Immature natural killer cell (primary cell): ENCODE results near the gene BOD1L1. TPM values are rescaled to one million over a fixed set of nuclear protein-coding genes. Genes with fewer than 3 reads are reported as not detected.

Source experiments
- DNase-seq, 3 donors: peaks; one replicate each; pipeline ENCODE4 v3.0.0; 2022; ENCODE audit warnings: mixed read lengths in 1 of 3
- H3K27ac Mint-ChIP-seq, 6 donors: one replicate each; pipeline ENCODE4 v1.8.0; 2020; ENCODE audit warnings: mixed read lengths in 6 of 6, mild to moderate bottlenecking in 5 of 6, inconsistent platforms in 4 of 6, moderate library complexity in 3 of 6
- H3K27me3 Mint-ChIP-seq, 3 donors: one replicate each; pipeline ENCODE4 v1.8.0; 2020 to 2021; ENCODE audit warnings: low read depth in 3 of 3, mild to moderate bottlenecking in 3 of 3, mixed read lengths in 3 of 3, moderate library complexity in 3 of 3, inconsistent platforms in 1 of 3
- H3K36me3 Mint-ChIP-seq, 3 donors: one replicate each; pipeline ENCODE4 v1.8.0; 2020; ENCODE audit warnings: mixed read lengths in 3 of 3, inconsistent platforms in 2 of 3, mild to moderate bottlenecking in 2 of 3
- H3K4me1 Mint-ChIP-seq, 2 donors: one replicate each; pipeline ENCODE4 v1.8.0; 2020; ENCODE audit warnings: inconsistent platforms in 2 of 2, mild to moderate bottlenecking in 2 of 2, mixed read lengths in 2 of 2, moderate library complexity in 1 of 2
- H3K4me3 Mint-ChIP-seq, 5 donors: one replicate each; pipeline ENCODE4 v1.8.0; 2020; ENCODE audit warnings: mild to moderate bottlenecking in 5 of 5, mixed read lengths in 5 of 5, inconsistent platforms in 3 of 5, moderate library complexity in 3 of 5
- H3K9me3 Mint-ChIP-seq, 6 donors: one replicate each; pipeline ENCODE4 v1.8.0; 2020; ENCODE audit warnings: mild to moderate bottlenecking in 6 of 6, mixed read lengths in 6 of 6, inconsistent platforms in 4 of 6, moderate library complexity in 3 of 6
- polyA plus RNA-seq, 3 donors: library from polyadenylated mRNA; unstranded; fragments of 300-500 nt; fragmentation: Illumina TruSeq; gene quantifications; one replicate each; pipeline ENCODE4 v1.2.3, GENCODE V29; 2021

The BOD1L1 gene
- polyA plus RNA-seq, result 1 to 10 TPM in 2 of 3 donors, under 1 TPM in 1; 0.63 to 6.3 (median 1.9) TPM

GRCh38 chr4:13627606-13628311, at the start of gene BOD1L1:
TSS of gene BOD1L1 (minus strand) at chr4:13627725. CDS start at chr4:13627587, 138 bp downstream.
- Mint-ChIP-seq H3K4me1 (peaks cover 50 to 56% of the 10 kb centered on the region in 2 donors), H3K27ac (peak within 1 kb of the TSS; percentile 94 to 99 (median 96)), H3K36me3 (peaks cover 0 to 3% (median 3%) of the 10 kb centered on the region in 3 donors), H3K9me3 (no peaks in the 10 kb centered on the region), H3K4me3 (peak within 1 kb of the TSS; percentile 95 to 99 (median 97)), H3K27me3 (peaks cover 6 to 14% (median 14%) of the 10 kb centered on the region in 3 donors)
- peak; percentile 84 to 86 (median 84) for DNase-seq

GRCh38 chr4:13674971-13675370, 47.4 kb upstream of the BOD1L1 start:
- peaks cover 13 to 40% (median 17%) of the 10 kb centered on the region in 6 donors for H3K9me3 Mint-ChIP-seq
- peaks cover 0 to 15% (median 0%) of the 10 kb centered on the region in 3 donors for H3K36me3 Mint-ChIP-seq
- DNase-seq, result no peak
- H3K4me1 Mint-ChIP-seq, result peaks cover 0 to 6% of the 10 kb centered on the region in 2 donors
- no peaks in the 10 kb centered on the region for H3K27me3 Mint-ChIP-seq
- H3K4me3 Mint-ChIP-seq, result no peak overlapping the region
- no peak overlapping the region for H3K27ac Mint-ChIP-seq

GRCh38 chr4:13673167-13673566, 45.6 kb upstream of the BOD1L1 start:
- peaks cover 0 to 4% of the 10 kb centered on the region in 2 donors for H3K4me1 Mint-ChIP-seq
- no peak overlapping the region for H3K27ac Mint-ChIP-seq
- no peaks in the 10 kb centered on the region for H3K27me3 Mint-ChIP-seq
- no peak overlapping the region for H3K4me3 Mint-ChIP-seq
- H3K36me3 Mint-ChIP-seq, result peaks cover 0 to 11% (median 0%) of the 10 kb centered on the region in 3 donors
- H3K9me3 Mint-ChIP-seq, result peaks cover 4 to 22% (median 10%) of the 10 kb centered on the region in 6 donors
- DNase-seq, result no peak

- no peak for DNase-seq
- H3K4me3 Mint-ChIP-seq, result no peak overlapping the region
These were observed 43.1 kb upstream of the BOD1L1 start for GRCh38 chr4:13670456-13671160.

GRCh38 chr4:13665701-13666660, 38.5 kb upstream of the BOD1L1 start:
- Mint-ChIP-seq H3K9me3 (peaks cover 0 to 8% (median 0%) of the 10 kb centered on the region in 6 donors), H3K27me3 (peaks cover 0 to 4% (median 0%) of the 10 kb centered on the region in 3 donors), H3K4me3 (no peak overlapping the region), H3K4me1 (no peaks in the 10 kb centered on the region), H3K36me3 (no peaks in the 10 kb centered on the region), H3K27ac (no peak overlapping the region)
- no peak for DNase-seq

More at GRCh38 chr4:13670456-13671160, 43.1 kb upstream of the BOD1L1 start:
- Mint-ChIP-seq H3K4me1 (no peaks in the 10 kb centered on the region), H3K9me3 (peaks cover 0 to 3% (median 0%) of the 10 kb centered on the region in 6 donors), H3K27ac (no peak overlapping the region), H3K36me3 (no peaks in the 10 kb centered on the region), H3K27me3 (peaks cover 0 to 4% (median 0%) of the 10 kb centered on the region in 3 donors)

- H3K4me3 Mint-ChIP-seq, result no peak overlapping the region
- H3K9me3 Mint-ChIP-seq, result peaks cover 0 to 1% (median 0%) of the 10 kb centered on the region in 6 donors
- no peak overlapping the region for H3K27ac Mint-ChIP-seq
- no peaks in the 10 kb centered on the region for H3K36me3 Mint-ChIP-seq
- no peak for DNase-seq
- peaks cover 6 to 27% of the 10 kb centered on the region in 2 donors for H3K4me1 Mint-ChIP-seq
- peaks cover 0 to 5% (median 3%) of the 10 kb centered on the region in 3 donors for H3K27me3 Mint-ChIP-seq
These were observed 32.0 kb upstream of the BOD1L1 start for GRCh38 chr4:13659341-13660070.

GRCh38 chr4:13656569-13657405, 29.3 kb upstream of the BOD1L1 start:
- H3K4me3 Mint-ChIP-seq, result peak overlapping the region; percentile 64 to 78 (median 72)
- no peaks in the 10 kb centered on the region for H3K36me3 Mint-ChIP-seq
- DNase-seq, result peak; percentile 45 to 60 (median 52)
- H3K9me3 Mint-ChIP-seq, result peaks cover 0 to under 1% (median 0%) of the 10 kb centered on the region in 6 donors
- H3K4me1 Mint-ChIP-seq, result peaks cover 9 to 35% of the 10 kb centered on the region in 2 donors
- H3K27me3 Mint-ChIP-seq, result peaks cover 0 to 9% (median 5%) of the 10 kb centered on the region in 3 donors
- peak overlapping the region in 1 of 6 donors; percentile 78 for H3K27ac Mint-ChIP-seq

GRCh38 chr4:13654162-13654797, 26.8 kb upstream of the BOD1L1 start:
- Mint-ChIP-seq H3K9me3 (no peaks in the 10 kb centered on the region), H3K27ac (peak overlapping the region in 3 of 6 donors; percentile 41 to 49 (median 47)), H3K27me3 (peaks cover 0 to 13% (median 5%) of the 10 kb centered on the region in 3 donors), H3K36me3 (no peaks in the 10 kb centered on the region), H3K4me1 (peaks cover 9 to 35% of the 10 kb centered on the region in 2 donors), H3K4me3 (peak overlapping the region; percentile 86 to 92 (median 90))
- DNase-seq, result peak; percentile 62 to 74 (median 71)

GRCh38 chr4:13653766-13654161, 26.2 kb upstream of the BOD1L1 start:
- Mint-ChIP-seq H3K27ac (no peak overlapping the region), H3K27me3 (peaks cover 0 to 13% (median 5%) of the 10 kb centered on the region in 3 donors), H3K36me3 (no peaks in the 10 kb centered on the region), H3K4me3 (peak overlapping the region in 4 of 5 donors; percentile 86 to 92 (median 90)), H3K4me1 (peaks cover 9 to 35% of the 10 kb centered on the region in 2 donors), H3K9me3 (no peaks in the 10 kb centered on the region)
- no peak for DNase-seq

GRCh38 chr4:13647031-13647430, 19.5 kb upstream of the BOD1L1 start:
- Mint-ChIP-seq H3K4me3 (peak overlapping the region in 4 of 5 donors; percentile 28 to 56 (median 48)), H3K4me1 (peaks cover 8 to 10% of the 10 kb centered on the region in 2 donors), H3K9me3 (peaks cover 0 to 3% (median 0%) of the 10 kb centered on the region in 6 donors), H3K27me3 (peaks cover 0 to 6% (median 3%) of the 10 kb centered on the region in 3 donors), H3K36me3 (no peaks in the 10 kb centered on the region), H3K27ac (peak overlapping the region in 3 of 6 donors; percentile 22 to 59 (median 27))
- DNase-seq, result no peak

GRCh38 chr4:13645075-13645474, 17.6 kb upstream of the BOD1L1 start:
- no peak for DNase-seq
- peaks cover 0 to 11% (median 5%) of the 10 kb centered on the region in 3 donors for H3K27me3 Mint-ChIP-seq
- no peaks in the 10 kb centered on the region for H3K36me3 Mint-ChIP-seq
- no peak overlapping the region for H3K27ac Mint-ChIP-seq
- peaks cover 8 to 10% of the 10 kb centered on the region in 2 donors for H3K4me1 Mint-ChIP-seq
- no peak overlapping the region for H3K4me3 Mint-ChIP-seq
- H3K9me3 Mint-ChIP-seq, result peaks cover 0 to 3% (median 0%) of the 10 kb centered on the region in 6 donors
